RKO (cell line): ENCODE data around the gene BBS5.

Experiments
- DNase-seq: peaks from one replicate; pipeline ENCODE4 v3.0.0-alpha.2; 2016; ENCODE audit warnings: low spot score

The BBS5 gene

GRCh38 chr2:169546756-169547155, 67.5 kb downstream of the BBS5 start:
- no peak for DNase-seq
